ENCODE results near the gene GPR83. TPM values are rescaled to one million over a fixed set of nuclear protein-coding genes. Genes with fewer than 3 reads are reported as not detected.

The GPR83 gene
- total RNA-seq, 2 donors from 2014 or later: not detected

GRCh38 chr11:94447149-94447548 lies 45.9 kb upstream of the GPR83 start:
- no peak for ATAC-seq
- no peak for DNase-seq
- H3K27ac ChIP-seq: no peak overlapping the region
- H3K27me3 ChIP-seq: no peaks in the 10 kb centered on the region
- H3K4me1 ChIP-seq: peaks cover 9% of the 10 kb centered on the region
- no peak overlapping the region for H3K4me3 ChIP-seq
- TF ChIP-seq CTCF (IDR thresholded peaks at IDR 0.05) (no peak), POLR2A (IDR thresholded peaks at IDR 0.05) (no peak)
- 85 to 95% methylated on average over 4 of the region's 4 CpGs for WGBS, 2 donors
- H3K36me3 ChIP-seq (replicated peaks in 1 of 2; ENCODE audit: insufficient read depth in 1 of 2, low read depth in 2 of 2): peaks cover 0 to 4% of the 10 kb centered on the region in 2 donors
- H3K9me3 ChIP-seq: no peaks in the 10 kb centered on the region
- intact Hi-C loops (cut with DNase I): no loop called here

GRCh38 chr11:94445641-94446040 lies 44.4 kb upstream of the GPR83 start:
- WGBS, 2 donors: 90 to 94% methylated on average over 1 of the region's 1 CpG
- no peak for DNase-seq
- TF ChIP-seq POLR2A (IDR thresholded peaks at IDR 0.05): no peak
- TF ChIP-seq CTCF (IDR thresholded peaks at IDR 0.05): no peak
- intact Hi-C loops (cut with DNase I): no loop called here
- Histone ChIP-seq H3K4me1 (peaks cover 9% of the 10 kb centered on the region), H3K27me3 (no peaks in the 10 kb centered on the region), H3K4me3 (no peak overlapping the region), H3K27ac (no peak overlapping the region), H3K9me3 (no peaks in the 10 kb centered on the region), H3K36me3 (replicated peaks in 1 of 2; ENCODE audit: insufficient read depth in 1 of 2, low read depth in 2 of 2) (peaks cover 0 to 7% of the 10 kb centered on the region in 2 donors)
- no peak for ATAC-seq

DNA sequence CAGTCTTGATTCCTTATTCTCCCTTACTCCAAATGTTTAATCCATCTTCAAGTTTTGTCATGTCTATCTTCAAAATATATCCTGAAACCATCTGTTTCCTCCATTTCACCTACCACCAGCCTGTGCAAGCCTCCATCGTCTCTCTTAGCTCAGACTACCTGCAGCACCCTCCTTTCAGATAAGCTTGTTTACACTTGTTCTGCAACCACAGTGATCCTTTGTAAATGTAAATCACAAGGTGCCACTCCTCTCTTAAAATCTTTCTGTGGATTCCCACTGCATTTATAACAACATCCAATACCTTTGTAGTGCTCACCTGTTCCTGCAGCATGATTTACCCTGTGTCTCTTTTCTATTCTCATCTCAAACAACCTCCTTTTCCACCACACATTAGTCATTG lies 31.8 kb upstream of the GPR83 start:
- intact Hi-C loops (cut with DNase I): no loop called here
- DNase-seq: no peak
- ATAC-seq: no peak
- peaks cover 0 to 19% of the 10 kb centered on the region in 2 donors for H3K36me3 ChIP-seq (replicated peaks in 1 of 2; ENCODE audit: insufficient read depth in 1 of 2, low read depth in 2 of 2)
- TF ChIP-seq POLR2A (IDR thresholded peaks at IDR 0.05) (no peak), CTCF (IDR thresholded peaks at IDR 0.05) (no peak)
- no peaks in the 10 kb centered on the region for H3K4me1 ChIP-seq
- no peak overlapping the region for H3K4me3 ChIP-seq
- no peak overlapping the region for H3K27ac ChIP-seq
- H3K9me3 ChIP-seq: no peaks in the 10 kb centered on the region
- H3K27me3 ChIP-seq: no peaks in the 10 kb centered on the region
- 14 to 30% methylated on average over 1 of the region's 1 CpG for WGBS, 2 donors

- ATAC-seq (no peak), DNase-seq (no peak)
- H3K4me3 ChIP-seq: no peak overlapping the region
- no peak overlapping the region for H3K27ac ChIP-seq
- H3K9me3 ChIP-seq: no peaks in the 10 kb centered on the region
- peaks cover 0 to 10% of the 10 kb centered on the region in 2 donors for H3K36me3 ChIP-seq (replicated peaks in 1 of 2; ENCODE audit: insufficient read depth in 1 of 2, low read depth in 2 of 2)
- 82 to 83% methylated on average over 2 of the region's 2 CpGs for WGBS, 2 donors
- no peaks in the 10 kb centered on the region for H3K27me3 ChIP-seq
- H3K4me1 ChIP-seq: no peaks in the 10 kb centered on the region
- intact Hi-C loops (cut with DNase I): no loop called here
- TF ChIP-seq POLR2A (IDR thresholded peaks at IDR 0.05) (no peak), CTCF (IDR thresholded peaks at IDR 0.05) (no peak)
These were observed 23.4 kb upstream of the GPR83 start for GRCh38 chr11:94424662-94425061.

GRCh38 chr11:94424011-94424410 lies 22.8 kb upstream of the GPR83 start:
- ATAC-seq (no peak), DNase-seq (no peak)
- Histone ChIP-seq H3K27me3 (no peaks in the 10 kb centered on the region), H3K27ac (no peak overlapping the region), H3K4me1 (no peaks in the 10 kb centered on the region), H3K9me3 (no peaks in the 10 kb centered on the region), H3K36me3 (replicated peaks in 1 of 2; ENCODE audit: insufficient read depth in 1 of 2, low read depth in 2 of 2) (peaks cover 0 to 5% of the 10 kb centered on the region in 2 donors), H3K4me3 (no peak overlapping the region)
- intact Hi-C loops (cut with DNase I): no loop called here
- TF ChIP-seq CTCF (IDR thresholded peaks at IDR 0.05) (no peak), POLR2A (IDR thresholded peaks at IDR 0.05) (no peak)
- WGBS, 2 donors: 90 to 97% methylated on average over 2 of the region's 2 CpGs

Data from body of pancreas (tissue), 4 donors.